IPS-NIHi7 (cell line): ENCODE data around the gene FYCO1.

ENCODE experiments used
- DNase-seq: peaks from one replicate; pipeline ENCODE4 v3.0.0; 2012; ENCODE audit warnings: mixed read lengths; ENCODE audit errors: extremely low spot score

FYCO1 gene

DNA sequence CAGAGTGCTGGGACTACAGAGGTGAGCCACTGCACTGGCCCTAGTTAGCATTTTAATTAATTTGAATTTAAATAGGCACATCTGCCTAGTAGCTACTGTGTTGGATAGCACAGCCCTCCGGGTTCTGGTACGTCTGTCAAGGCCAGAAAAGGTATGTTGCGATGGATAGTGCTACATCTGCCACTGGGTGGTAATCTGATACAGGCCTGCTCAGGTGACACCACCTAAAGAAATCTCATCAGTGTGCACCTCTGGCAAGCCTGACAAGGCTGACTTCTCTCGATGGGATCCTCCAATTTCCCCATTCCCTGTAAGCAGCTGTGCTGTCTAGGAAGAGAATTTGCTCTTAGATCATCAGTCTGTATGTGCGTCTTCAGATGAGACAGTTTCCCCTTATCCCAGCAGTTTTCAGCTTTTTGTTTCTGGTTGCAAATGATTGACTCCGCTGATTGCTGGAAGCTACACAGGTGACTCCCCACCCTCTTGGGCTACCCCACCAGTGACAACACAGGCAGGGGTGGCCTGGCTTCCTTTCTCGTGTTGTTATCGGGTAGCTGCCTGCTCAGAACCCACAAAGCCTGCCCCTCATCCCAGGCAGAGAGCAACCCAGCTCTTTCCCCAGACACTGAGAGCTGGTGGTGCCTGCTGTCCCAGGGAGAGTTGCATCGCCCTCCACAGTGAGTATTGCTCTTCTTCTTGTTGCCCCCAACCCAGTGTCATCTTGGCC lies 109.5 kb downstream of the FYCO1 start, which contains the start of gene CCR9:
CCR9 (plus strand) TSS at position 565 of the 727 bp plus-strand sequence. CDS start 8,391 bp downstream, outside the sequence.
- DNase-seq, result no peak

DNA sequence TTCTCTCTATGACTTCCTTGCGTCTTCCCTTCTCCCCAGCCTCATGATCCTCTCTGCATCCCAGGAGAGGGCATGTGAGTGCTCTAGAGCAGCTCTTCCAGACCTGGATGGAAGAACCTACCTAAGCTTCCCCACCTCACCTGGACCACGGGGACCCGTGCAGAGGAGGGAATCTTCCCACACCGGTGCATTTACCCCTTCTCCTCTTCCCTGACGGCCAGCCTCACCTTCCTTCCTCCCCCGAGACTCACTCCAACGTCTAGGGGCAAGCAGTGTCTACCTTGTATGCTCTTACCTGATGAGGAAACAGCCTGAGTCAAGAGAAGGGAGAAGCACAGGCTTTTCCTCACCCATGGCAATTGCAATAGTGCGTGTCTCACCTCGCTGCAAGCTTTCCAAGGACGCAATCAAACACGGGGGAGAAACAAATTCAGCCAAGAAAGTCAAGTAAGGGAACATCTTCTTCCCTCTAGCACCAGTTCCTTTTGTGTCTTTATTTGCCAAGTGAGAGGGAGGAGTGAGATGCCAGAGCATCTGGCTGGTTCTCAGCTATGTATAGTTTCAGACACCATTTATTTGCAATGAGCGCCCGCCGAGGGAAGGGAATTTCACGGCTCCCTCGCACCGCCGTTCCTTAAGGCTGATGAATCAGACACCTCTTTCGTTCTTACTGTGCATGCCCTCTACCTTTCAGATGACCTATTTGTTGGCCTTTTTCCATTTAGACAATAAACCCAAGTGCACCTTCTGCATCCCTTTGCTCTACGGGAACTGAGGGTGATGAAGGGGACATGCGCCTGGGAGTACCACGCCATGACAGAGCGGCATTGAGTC lies 111.0 kb downstream of the FYCO1 start:
- no peak for DNase-seq

- DNase-seq, result no peak
These were observed 114.3 kb downstream of the FYCO1 start for GRCh38 chr3:45881078-45882022.

- no peak for DNase-seq
These were observed 114.9 kb downstream of the FYCO1 start for GRCh38 chr3:45880725-45881077.

DNA sequence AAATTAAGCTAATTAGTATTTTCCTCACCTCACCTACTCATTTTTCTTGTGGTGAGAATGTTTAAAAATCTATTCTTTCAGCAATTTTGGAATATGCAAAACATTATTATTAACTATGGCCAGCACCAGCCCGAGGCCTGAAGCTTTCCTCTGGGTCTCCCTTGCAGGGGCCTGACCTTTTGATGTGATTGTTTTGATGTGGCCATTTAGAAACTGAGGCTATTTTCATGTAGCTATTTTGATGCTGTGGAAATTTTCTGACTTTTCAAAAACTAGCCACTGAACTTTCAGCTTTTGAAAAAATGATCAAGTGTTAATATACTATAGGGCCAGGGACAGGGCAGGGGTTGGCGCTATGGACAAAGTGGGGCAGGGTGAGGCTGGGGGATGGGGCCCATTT lies 117.5 kb downstream of the FYCO1 start:
- no peak for DNase-seq

DNA sequence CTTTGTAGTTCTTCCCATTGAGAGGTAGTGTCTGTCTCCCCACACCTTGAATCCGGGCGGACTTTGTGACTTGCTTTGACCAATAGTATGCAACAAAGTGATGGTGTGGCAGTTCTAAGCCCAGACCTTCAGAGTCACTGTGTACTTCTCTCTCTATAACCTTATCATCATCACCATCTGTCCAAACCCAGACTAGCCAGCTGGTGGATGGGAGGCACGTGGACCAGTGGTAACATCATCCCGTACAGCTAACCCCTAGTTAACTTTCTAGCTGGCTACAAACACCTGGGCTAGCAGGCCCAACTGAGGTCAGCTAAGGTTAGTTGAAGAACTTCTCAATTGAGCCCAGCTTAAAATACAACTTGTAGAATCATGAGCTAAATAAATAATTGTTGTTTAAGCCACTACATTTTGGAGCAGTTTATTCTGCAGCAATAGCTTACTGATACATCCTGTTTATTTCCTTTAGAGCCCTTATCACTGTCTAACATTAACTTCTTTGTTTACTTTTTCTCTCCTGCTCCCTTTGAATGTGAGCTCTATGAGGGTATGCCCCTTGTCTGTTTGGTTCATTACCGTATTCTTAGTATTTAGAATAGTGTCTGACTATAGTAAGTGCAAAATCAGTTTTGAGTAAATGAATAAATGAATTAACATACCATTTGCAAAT lies 120.8 kb downstream of the FYCO1 start:
- no peak for DNase-seq

DNA sequence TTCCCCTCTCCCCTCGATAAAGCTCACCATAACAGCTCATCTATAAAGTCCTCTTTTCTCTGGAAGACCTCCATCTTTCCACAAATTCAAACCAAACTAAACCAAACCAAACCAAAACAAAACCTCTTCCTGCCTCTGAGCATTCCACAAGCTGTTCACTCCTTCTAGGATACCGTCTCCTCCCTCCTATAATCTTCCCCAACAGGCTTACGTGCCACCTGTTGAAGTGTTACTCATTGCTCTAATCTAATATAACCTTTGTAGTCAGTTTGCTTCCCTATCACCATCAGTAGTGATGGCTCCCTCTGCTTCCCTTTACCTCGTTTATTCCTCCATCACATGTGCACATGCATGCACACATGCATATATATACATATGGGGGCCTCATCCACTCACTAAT lies 122.0 kb downstream of the FYCO1 start:
- no peak for DNase-seq

DNA sequence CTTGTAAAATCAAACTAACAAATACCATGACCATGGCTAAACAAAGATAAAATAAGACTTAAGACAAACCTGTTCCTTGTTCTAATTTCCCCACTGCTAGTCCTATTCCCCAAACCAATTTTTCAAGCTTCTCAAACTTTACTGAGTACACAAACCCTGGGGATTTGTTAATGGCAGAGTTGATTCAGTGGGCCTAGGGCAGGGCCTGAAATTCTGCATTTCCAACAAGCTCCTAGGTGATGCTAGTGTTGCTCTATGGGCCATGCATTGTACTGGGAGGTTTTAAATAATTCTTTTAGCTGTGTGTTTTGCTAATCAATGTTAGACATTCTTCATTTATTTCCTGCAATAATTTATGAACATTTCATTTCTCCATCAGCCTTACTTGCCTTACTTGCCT lies 122.6 kb downstream of the FYCO1 start:
- no peak for DNase-seq

GRCh38 chr3:45872569-45872968 lies 123.1 kb downstream of the FYCO1 start:
- no peak for DNase-seq

GRCh38 chr3:45871780-45872179 lies 123.8 kb downstream of the FYCO1 start:
- no peak for DNase-seq

DNA sequence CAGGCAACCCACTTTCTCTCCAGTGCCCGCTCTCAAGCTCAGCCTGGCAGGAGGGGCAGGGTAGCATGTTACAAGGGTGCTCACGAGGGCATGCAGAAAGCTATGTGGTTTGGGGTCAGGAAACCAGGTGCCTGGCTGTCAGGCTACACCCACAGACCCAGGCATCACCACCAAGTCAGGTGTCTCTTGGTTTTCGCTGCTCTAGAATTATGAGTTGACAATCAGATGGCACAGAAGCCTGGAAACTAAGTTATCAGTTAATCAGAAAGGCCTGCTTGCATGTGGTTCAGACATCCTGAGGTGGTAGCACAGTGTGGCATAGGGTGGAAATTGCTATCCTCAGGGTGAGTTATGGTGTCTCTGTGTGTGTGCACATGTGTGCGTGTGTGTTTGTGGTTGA lies 125.5 kb downstream of the FYCO1 start:
- no peak for DNase-seq

GRCh38 chr3:45869638-45870037 lies 126.0 kb downstream of the FYCO1 start:
- DNase-seq, result no peak

DNA sequence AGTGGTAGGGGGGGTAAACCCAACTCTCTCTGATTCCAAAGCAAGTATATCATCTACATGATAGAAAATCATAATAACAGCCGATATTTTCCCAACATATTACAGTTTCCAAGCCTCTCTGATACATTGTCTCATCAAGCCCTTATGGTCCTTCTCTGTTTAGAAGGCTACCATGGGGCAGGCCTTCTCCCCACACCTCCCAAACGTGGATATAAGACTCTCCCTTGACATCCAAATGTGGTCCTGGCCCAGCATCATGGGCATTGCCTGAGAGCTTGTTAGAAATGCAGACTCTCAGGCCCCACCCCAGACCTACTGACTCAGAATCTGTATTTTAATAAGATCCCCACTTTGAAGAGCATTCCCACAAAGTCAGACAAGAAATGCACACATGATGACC lies 127.0 kb downstream of the FYCO1 start:
- no peak for DNase-seq

GRCh38 chr3:45868213-45868612 lies 127.4 kb downstream of the FYCO1 start:
- no peak for DNase-seq
